T-helper 17 cell (primary cell): ENCODE data around the gene APMAP. TPM values are rescaled to one million over a fixed set of nuclear protein-coding genes. Genes with fewer than 3 reads are reported as not detected.

Experiments used
- ATAC-seq: fragments of 150-1000 bp; cut with Tn5 transposase; 2 replicates; pipeline ENCODE4 v1.10.0; 2021; ENCODE audit warnings: mild to moderate bottlenecking, moderate library complexity
- DNase-seq, 3 donors: peaks; one replicate each; pipeline versions ENCODE4 v3.0.0 to v3.0.0-alpha.2; 2020 to 2021
- H3K9me3 ChIP-seq: one replicate; pipeline ENCODE4 v1.7.0; 2013; ENCODE audit warnings: low read length, mild to moderate bottlenecking; ENCODE audit not compliant: control insufficient read depth, poor library complexity, severe bottlenecking
- H3K27ac Mint-ChIP-seq: one replicate; pipeline ENCODE4 v1.8.0; 2022; ENCODE audit warnings: mild to moderate bottlenecking, moderate library complexity, mixed read lengths
- H3K27me3 Mint-ChIP-seq: one replicate; pipeline ENCODE4 v1.8.0; 2022; ENCODE audit warnings: mixed read lengths
- H3K36me3 Mint-ChIP-seq: one replicate; pipeline ENCODE4 v1.8.0; 2022; ENCODE audit warnings: low read depth, mixed read lengths
- H3K4me1 Mint-ChIP-seq: one replicate; pipeline ENCODE4 v1.8.0; 2022; ENCODE audit warnings: mild to moderate bottlenecking, mixed read lengths
- H3K4me3 Mint-ChIP-seq: one replicate; pipeline ENCODE4 v1.8.0; 2022; ENCODE audit warnings: mild to moderate bottlenecking, moderate library complexity, mixed read lengths
- total RNA-seq, 4 donors: library from RNA in 2 of 4; stranded (reverse) in 2 of 4; gene quantifications; one replicate each; pipeline ENCODE4 v1.2.3 and lab custom pipeline; 2022 to 2026

Gene APMAP
- total RNA-seq, 2 donors from 2014 or later = 24.6 to 26.2 TPM

DNA sequence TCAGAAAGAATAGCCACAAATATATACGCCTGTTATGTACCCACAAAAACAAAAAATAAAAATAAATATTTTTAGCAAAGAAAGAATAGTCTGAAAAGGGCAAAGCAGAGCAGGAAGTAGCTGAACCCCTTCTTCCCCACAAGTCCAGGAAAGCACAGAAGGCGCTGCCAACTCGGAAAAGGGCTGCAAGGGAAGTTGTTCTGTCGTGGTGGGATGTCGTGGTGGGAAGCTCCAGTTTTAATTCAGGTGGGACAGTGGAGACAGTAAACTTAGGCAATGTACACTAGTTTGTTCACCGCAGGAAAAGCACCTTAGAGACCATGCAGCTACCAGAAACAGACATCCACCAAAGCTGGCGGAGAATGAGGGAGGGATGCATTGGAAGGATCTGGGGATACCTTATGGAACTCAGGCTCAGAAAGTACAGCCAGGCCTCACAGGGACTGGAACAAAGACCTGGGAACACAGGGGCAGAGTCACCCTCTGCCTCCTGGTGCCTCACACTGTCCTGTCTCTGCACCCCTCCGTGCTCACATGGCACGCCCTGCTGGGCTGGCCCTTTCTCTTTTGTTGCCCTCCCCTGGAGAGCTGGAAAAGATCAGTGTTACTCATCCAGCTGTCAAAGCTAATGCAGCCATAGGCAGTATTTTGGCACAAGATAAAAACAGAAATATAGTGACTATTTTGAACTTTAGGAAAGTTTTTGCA, 3.3 kb upstream of the APMAP start:
- Mint-ChIP-seq H3K4me3 (no peak overlapping the region), H3K27me3 (no peaks in the 10 kb centered on the region), H3K4me1 (peaks cover 27% of the 10 kb centered on the region), H3K27ac (no peak overlapping the region), H3K36me3 (no peaks in the 10 kb centered on the region)
- ATAC-seq (no peak), DNase-seq (no peak)
- H3K9me3 ChIP-seq = no peaks in the 10 kb centered on the region

DNA sequence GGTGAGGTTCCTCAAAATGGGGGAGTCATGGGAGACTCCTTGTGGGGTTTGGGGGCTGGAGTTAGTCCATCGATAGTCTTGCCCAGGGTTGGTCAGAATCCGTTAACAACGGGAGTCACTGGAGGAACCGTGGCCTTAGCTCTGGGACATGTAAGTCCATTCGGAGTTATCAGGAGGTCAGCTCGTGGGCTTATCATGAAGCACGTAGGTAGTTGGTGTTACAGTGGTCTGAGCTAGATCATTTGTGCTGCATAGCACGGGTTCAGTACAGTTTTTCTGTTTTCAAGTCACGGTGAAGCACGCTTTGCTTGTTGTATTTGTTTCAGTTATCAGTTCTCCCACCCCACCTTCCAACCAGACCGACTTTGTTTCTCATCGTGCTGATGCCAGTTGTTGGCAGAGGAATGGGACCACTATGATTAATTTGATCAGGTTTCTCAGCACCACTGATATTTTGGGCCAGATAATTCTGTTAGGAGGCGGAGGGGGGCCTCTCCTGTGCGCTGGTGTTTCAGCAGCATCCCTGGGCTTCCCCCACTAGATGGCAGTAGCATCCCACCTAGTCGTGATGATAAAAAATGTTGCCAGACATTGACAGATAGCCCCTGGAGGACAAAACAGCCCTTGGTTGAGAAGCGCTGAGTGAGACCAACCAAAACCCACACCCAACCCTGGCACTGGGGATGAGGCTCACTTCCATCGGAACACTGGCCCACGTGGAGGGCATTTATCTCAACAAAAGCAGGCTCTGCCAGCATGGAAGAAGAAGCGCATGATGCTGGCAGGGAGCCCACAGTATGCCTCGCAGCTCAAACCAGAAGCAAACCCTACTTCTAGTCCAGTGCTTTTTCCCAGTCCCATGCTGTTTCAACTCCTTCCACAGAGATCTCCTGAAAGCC, 2.2 kb upstream of the APMAP start:
- no peaks in the 10 kb centered on the region for H3K9me3 ChIP-seq
- Mint-ChIP-seq H3K4me1 (peaks cover 36% of the 10 kb centered on the region), H3K27me3 (no peaks in the 10 kb centered on the region), H3K36me3 (no peaks in the 10 kb centered on the region), H3K27ac (peak overlapping the region; percentile 39), H3K4me3 (peak overlapping the region; percentile 36)
- peak; percentile 42 for ATAC-seq
- DNase-seq = peak; percentile 54 to 75 (median 66)

DNA sequence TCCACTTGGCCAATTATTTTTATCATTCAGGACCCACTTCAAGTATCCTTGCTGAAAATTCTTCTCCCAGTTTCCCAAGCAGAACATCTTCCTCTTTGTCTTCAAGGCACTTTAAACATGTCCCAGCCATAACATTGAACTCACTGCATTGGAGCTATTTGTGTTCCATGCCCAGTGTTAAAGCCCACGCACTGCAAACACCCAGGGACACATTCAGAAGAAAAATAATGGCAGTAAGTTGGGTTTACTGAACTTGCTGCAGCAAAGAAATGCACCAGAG, 1.6 kb upstream of the APMAP start:
- ATAC-seq = no peak
- no peak for DNase-seq
- H3K9me3 ChIP-seq = no peaks in the 10 kb centered on the region
- H3K27me3 Mint-ChIP-seq = no peaks in the 10 kb centered on the region
- peak overlapping the region; percentile 9 for H3K4me3 Mint-ChIP-seq
- no peaks in the 10 kb centered on the region for H3K36me3 Mint-ChIP-seq
- peaks cover 36% of the 10 kb centered on the region for H3K4me1 Mint-ChIP-seq
- peak overlapping the region; percentile 39 for H3K27ac Mint-ChIP-seq

DNA sequence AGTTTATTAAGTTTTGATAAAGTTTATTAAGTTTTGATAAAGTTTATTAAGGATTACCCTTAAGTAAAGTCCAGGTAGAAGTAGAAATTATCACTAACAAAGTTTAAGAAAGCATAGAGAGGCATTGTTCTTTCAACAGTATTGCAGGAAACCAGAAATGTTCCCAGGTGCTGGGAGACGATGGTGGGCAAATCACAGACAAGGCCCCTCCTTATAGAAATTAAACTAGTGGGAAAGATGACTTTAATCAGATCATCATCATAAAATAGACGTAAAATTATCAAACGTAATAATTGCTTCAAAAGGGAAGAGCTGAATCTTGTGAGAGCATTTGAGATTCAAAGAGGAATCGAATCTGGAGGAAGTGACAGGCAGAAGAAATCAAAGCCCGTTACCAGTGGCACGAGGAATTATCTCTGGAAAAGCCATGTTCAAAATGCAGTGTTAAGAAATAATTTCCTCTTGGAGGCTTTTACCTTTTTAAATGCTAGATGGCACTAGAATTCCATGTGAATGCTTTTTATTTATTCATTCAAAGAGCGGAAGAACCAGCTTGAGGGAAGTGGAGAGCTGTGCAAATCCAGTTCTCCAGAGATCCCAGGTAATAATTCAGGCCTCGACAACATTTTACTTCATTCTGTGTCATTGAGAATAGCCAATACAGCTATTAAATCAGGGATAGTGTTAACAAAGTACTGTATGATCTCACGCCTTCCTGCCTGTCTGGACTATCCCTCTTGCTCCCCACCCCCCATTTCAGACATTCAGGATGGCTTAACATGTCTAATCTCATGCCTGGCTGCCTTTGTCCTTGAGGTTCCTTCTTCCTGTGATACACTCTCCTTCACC, 1.0 kb upstream of the APMAP start:
- H3K4me3 Mint-ChIP-seq = peak overlapping the region; percentile 39

DNA sequence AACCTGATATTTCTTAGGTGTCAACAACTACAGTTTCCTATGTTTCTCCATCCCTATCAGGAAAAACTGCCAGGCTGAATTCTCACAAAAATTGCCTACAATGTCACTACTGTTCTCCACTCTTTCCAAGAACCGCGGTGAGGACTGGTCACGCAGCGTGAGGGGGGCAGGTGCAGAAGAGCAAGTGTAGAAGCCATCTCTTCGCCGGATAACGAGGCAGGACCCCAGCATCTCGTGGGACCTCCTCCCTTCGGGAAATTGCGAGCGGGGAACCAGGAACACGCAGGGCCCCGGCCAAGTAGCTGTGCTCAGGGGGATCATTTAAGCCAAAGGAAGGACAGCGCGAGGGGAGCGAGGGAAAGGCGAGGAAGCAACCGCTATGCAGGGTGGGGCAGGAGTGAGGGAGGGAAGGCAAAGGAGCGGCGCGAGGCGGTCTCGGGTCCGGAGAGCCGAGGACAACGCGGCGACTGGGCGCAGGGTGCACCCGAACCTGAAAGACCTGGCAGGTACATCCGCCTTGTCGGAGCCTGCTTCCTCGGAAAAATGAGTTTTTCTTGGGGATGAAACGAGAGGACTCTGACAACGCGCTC, 559 bp downstream of the APMAP start:
- Mint-ChIP-seq H3K27me3 (no peaks in the 10 kb centered on the region), H3K36me3 (no peaks in the 10 kb centered on the region), H3K27ac (peak overlapping the region; percentile 97), H3K4me1 (peaks cover 40% of the 10 kb centered on the region), H3K4me3 (peak overlapping the region; percentile 98)
- no peak for DNase-seq
- peak; percentile 2 for ATAC-seq
- H3K9me3 ChIP-seq = no peaks in the 10 kb centered on the region

More for the DNA sequence above, 1.0 kb upstream of the APMAP start:
- H3K9me3 ChIP-seq = no peaks in the 10 kb centered on the region
- no peak for DNase-seq
- H3K4me1 Mint-ChIP-seq = peaks cover 37% of the 10 kb centered on the region
- ATAC-seq = no peak
- no peaks in the 10 kb centered on the region for H3K27me3 Mint-ChIP-seq
- H3K27ac Mint-ChIP-seq = peak overlapping the region; percentile 97
- H3K36me3 Mint-ChIP-seq = no peaks in the 10 kb centered on the region

DNA sequence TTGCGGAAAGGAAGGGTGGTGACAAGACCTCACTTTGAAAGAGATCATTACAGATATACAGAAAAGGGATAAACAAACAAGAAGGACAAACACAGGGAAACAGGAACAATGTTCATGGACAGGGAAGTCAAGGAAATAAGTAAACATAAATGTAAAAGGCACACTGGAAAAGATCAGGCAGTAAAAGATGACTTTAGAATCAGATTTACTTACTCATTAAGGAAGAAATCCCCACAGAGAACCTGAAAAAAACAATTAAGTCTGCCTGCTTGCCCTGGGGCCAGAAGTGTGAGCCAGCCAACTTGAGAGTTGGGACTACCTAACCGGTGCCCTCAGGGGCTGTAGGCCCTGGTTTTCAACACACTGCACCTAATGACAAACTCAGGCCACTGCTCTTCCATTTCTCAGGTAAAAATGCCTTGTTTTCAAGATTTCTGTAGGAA, 1.7 kb downstream of the APMAP start:
- H3K9me3 ChIP-seq = no peaks in the 10 kb centered on the region
- Mint-ChIP-seq H3K36me3 (no peaks in the 10 kb centered on the region), H3K27ac (peak overlapping the region; percentile 97), H3K4me3 (peak overlapping the region; percentile 98), H3K27me3 (no peaks in the 10 kb centered on the region), H3K4me1 (peaks cover 45% of the 10 kb centered on the region)
- DNase-seq = no peak
- ATAC-seq = no peak

DNA sequence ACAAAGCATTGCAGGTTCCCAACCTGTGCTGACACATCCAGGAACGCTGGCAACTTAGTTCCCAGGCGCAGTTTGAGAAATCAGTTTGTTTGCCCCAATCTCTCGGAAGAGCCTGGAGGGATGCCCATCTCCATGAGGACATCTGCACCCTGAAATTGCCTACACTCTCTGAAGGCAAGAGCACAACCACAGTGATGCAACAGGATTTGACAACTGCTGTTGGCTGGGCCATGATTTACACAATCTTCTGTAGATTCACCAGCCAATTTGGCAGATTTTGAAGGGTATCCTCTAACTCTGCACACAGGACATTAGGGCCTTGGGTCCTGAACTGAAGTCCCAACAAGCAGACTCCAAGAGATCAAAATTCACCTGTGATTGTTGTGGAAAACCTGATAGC, 3.4 kb downstream of the APMAP start:
- no peaks in the 10 kb centered on the region for H3K27me3 Mint-ChIP-seq
- H3K9me3 ChIP-seq = no peaks in the 10 kb centered on the region
- DNase-seq (no peak), ATAC-seq (no peak)
- H3K4me3 Mint-ChIP-seq = no peak overlapping the region
- H3K27ac Mint-ChIP-seq = peak overlapping the region; percentile 45
- no peaks in the 10 kb centered on the region for H3K36me3 Mint-ChIP-seq
- H3K4me1 Mint-ChIP-seq = peaks cover 53% of the 10 kb centered on the region

DNA sequence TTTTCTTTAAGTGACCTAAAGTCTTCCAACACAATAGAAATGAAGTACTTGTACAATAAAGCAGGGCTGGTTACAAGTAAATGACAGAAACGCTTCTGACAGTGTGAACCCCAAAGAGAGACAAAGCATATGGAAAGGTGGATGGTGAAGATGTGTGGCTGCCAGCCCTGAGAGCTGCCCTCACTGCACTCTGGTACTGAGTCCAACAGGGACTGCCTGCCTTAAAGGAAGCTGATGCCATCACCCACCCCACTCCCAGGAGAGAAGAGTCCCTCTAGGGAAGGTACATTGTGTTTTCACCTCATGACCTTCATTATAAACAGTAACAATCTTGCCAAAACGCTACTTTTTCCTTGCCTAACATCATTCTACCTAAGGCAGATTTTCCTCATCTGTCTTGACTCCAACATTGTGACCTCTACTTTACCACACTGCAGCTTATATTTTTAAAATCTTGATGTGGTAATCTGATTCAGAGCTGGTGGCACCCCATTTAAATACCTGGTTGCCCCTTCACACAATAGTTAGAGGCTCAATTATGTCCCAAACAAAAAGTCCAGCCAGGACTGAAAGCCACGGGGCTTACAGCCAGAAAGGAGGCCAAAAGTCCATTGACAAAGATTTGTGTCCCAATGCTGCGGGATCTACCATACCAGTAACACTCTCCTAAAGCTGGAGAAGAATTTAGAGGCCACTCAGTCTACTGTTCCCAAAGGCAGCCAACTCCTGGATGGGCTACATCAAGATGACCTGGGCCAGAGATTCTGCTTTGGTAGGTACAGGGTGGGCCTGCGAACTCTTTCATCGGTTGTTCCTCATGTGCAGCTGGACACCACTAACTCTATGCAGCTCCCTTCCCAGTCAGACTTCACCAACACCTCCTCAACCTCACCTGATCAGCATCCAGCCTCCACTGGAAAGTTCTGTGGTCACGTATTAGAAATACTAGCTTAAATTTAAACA, 4.4 kb downstream of the APMAP start:
- H3K36me3 Mint-ChIP-seq = no peaks in the 10 kb centered on the region
- H3K27ac Mint-ChIP-seq = no peak overlapping the region
- ATAC-seq (no peak), DNase-seq (no peak)
- H3K4me1 Mint-ChIP-seq = peaks cover 47% of the 10 kb centered on the region
- H3K27me3 Mint-ChIP-seq = no peaks in the 10 kb centered on the region
- H3K9me3 ChIP-seq = no peaks in the 10 kb centered on the region
- H3K4me3 Mint-ChIP-seq = no peak overlapping the region

DNA sequence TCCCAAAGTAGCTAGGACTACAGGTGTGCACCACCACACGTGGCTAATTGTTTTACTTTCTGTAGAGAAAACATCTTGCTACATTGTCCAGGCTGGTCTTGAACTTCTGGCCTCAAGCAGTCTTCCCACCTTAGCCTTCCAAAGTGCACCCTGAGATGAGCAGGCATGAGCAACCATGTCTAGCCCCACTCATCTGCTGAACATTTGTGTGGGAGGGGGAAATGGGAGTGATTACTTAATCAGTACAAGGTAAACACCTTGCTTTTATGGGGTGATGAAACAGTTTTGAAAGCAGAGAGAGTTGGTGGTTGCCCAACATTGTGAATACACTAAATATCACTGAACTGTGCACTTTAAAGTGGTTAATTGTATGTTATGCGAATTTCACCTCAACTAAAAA, 5.3 kb downstream of the APMAP start:
- Mint-ChIP-seq H3K4me3 (no peak overlapping the region), H3K4me1 (peaks cover 49% of the 10 kb centered on the region), H3K27ac (peak overlapping the region; percentile 27), H3K27me3 (no peaks in the 10 kb centered on the region), H3K36me3 (peaks cover 5% of the 10 kb centered on the region)
- no peak for ATAC-seq
- no peak for DNase-seq
- H3K9me3 ChIP-seq = no peaks in the 10 kb centered on the region

DNA sequence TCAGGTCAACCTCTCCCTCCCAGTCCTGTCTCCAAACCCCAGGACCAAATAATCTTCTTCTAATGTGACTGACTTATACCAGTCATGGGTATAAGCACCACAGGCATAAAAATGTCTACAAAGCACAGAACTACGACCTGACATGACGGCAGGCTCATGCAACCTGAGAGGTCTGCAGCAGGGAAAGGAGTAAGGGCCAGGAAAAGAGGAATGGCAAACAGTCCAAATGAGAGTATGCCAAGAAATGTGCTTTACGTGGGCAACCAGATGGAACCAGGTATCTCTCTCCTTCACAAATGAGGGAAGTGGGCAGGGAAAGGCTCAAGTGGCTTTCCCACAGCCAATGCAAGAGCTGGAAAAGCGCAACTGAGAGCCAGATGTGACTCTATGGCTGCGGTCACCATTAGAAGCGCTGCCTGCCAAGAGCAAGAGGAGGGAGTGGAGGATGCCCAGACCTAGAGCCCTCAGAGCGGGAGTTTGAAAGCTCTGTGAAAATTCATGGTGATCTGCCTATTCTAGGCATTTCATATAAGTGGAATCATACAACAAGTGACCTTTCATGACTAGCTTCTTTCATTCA, 6.0 kb downstream of the APMAP start:
- no peaks in the 10 kb centered on the region for H3K9me3 ChIP-seq
- Mint-ChIP-seq H3K27ac (peak overlapping the region; percentile 86), H3K36me3 (peaks cover 5% of the 10 kb centered on the region), H3K4me1 (peaks cover 46% of the 10 kb centered on the region), H3K4me3 (no peak overlapping the region), H3K27me3 (no peaks in the 10 kb centered on the region)
- ATAC-seq = no peak
- DNase-seq = no peak

DNA sequence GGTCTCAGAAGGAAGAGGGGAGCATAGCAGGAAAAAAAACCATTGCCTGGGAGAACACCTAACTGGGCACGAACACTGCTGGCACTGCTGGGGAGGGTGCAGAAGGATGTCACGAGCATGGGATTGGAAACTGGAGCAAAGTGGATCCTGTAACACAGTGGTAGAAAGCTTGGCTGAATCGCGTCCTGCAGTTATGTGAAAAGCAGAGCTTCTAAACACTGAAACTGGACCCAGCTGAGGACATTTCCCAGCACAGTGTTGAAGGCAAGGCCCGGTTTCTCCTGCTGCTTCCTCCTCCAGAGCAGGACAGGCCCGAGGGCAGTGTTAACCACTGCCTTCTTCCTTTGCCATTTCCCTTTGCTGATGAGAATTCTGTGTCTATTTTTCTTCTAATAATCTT, 6.7 kb downstream of the APMAP start:
- ATAC-seq = no peak
- H3K36me3 Mint-ChIP-seq = peaks cover 5% of the 10 kb centered on the region
- no peaks in the 10 kb centered on the region for H3K9me3 ChIP-seq
- H3K27ac Mint-ChIP-seq = peak overlapping the region; percentile 86
- peaks cover 39% of the 10 kb centered on the region for H3K4me1 Mint-ChIP-seq
- H3K27me3 Mint-ChIP-seq = no peaks in the 10 kb centered on the region
- no peak overlapping the region for H3K4me3 Mint-ChIP-seq
- DNase-seq = no peak
